Measurements from ENCODE around the gene BGLAP. TPM values are rescaled to one million over a fixed set of nuclear protein-coding genes. Genes with fewer than 3 reads are reported as not detected.

BGLAP gene
- total RNA-seq, 4 donors from 2014 or later = 0.29 to 4.2 (median 0.90) TPM; not detected in 1

GRCh38 chr1:156226782-156227181 lies 15.2 kb upstream of the BGLAP start:
- H3K27ac ChIP-seq = no peak overlapping the region
- no peak overlapping the region for H3K4me3 ChIP-seq
- H3K36me3 ChIP-seq = no peaks in the 10 kb centered on the region
- intact Hi-C loops (cut with DNase I; ENCODE audit: low total_unique reads) = loop anchor here (5.0 kb wide), 1 partner anchor 79 kb away; no protein-coding TSS in a partner anchor
- DNase-seq = no peak
- H3K9me3 ChIP-seq = no peaks in the 10 kb centered on the region
- no peaks in the 10 kb centered on the region for H3K4me1 ChIP-seq
- H3K27me3 ChIP-seq = no peaks in the 10 kb centered on the region
- TF ChIP-seq POLR2A (IDR thresholded peaks at IDR 0.05) = no peak
- TF ChIP-seq, protein P1, sequence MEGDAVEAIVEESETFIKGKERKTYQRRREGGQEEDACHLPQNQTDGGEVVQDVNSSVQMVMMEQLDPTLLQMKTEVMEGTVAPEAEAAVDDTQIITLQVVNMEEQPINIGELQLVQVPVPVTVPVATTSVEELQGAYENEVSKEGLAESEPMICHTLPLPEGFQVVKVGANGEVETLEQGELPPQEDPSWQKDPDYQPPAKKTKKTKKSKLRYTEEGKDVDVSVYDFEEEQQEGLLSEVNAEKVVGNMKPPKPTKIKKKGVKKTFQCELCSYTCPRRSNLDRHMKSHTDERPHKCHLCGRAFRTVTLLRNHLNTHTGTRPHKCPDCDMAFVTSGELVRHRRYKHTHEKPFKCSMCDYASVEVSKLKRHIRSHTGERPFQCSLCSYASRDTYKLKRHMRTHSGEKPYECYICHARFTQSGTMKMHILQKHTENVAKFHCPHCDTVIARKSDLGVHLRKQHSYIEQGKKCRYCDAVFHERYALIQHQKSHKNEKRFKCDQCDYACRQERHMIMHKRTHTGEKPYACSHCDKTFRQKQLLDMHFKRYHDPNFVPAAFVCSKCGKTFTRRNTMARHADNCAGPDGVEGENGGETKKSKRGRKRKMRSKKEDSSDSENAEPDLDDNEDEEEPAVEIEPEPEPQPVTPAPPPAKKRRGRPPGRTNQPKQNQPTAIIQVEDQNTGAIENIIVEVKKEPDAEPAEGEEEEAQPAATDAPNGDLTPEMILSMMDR (IDR thresholded peaks at IDR 0.05) = no peak

DNA sequence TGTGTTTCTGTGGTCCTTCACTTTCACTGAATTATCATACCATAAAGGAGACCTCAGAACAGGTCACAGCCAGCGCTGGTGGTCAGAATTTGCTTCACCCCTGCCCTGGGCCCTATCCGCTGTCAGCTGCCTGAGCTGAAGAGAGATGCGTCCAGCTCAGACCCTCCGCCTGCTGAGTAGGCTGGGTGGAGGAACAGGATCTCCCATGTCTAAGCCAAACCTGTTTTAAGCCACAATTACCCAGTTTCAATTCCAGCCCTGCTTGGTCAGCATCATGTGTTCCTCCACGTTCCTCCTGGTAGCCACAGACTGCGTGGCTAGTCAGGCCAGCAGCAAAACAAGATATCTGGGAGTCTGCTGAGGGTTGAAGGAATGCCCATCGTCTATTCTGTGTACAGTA lies 13.5 kb upstream of the BGLAP start:
- DNase-seq = no peak
- no peak overlapping the region for H3K4me3 ChIP-seq
- no peaks in the 10 kb centered on the region for H3K36me3 ChIP-seq
- TF ChIP-seq POLR2A (IDR thresholded peaks at IDR 0.05) = no peak
- TF ChIP-seq, protein P1 (IDR thresholded peaks at IDR 0.05) = no peak
- H3K9me3 ChIP-seq = no peaks in the 10 kb centered on the region
- intact Hi-C loops (cut with DNase I; ENCODE audit: low total_unique reads) = loop anchor here (5.0 kb wide), 1 partner anchor 81 kb away; no protein-coding TSS in a partner anchor
- no peak overlapping the region for H3K27ac ChIP-seq
- no peaks in the 10 kb centered on the region for H3K4me1 ChIP-seq
- no peaks in the 10 kb centered on the region for H3K27me3 ChIP-seq

GRCh38 chr1:156229809-156230472 lies 12.0 kb upstream of the BGLAP start:
- no peak for DNase-seq
- Histone ChIP-seq H3K27ac (no peak overlapping the region), H3K9me3 (no peaks in the 10 kb centered on the region), H3K27me3 (no peaks in the 10 kb centered on the region), H3K4me1 (no peaks in the 10 kb centered on the region), H3K36me3 (no peaks in the 10 kb centered on the region), H3K4me3 (no peak overlapping the region)
- TF ChIP-seq, protein P1 (IDR thresholded peaks at IDR 0.05) = no peak
- no peak for TF ChIP-seq POLR2A (IDR thresholded peaks at IDR 0.05)
- intact Hi-C loops (cut with DNase I; ENCODE audit: low total_unique reads) = loop anchor here (5.0 kb wide), 2 partner anchors 83 to 138 kb away; no protein-coding TSS in a partner anchor

- Histone ChIP-seq H3K27ac (no peak overlapping the region), H3K36me3 (no peaks in the 10 kb centered on the region), H3K9me3 (no peaks in the 10 kb centered on the region), H3K27me3 (no peaks in the 10 kb centered on the region), H3K4me1 (no peaks in the 10 kb centered on the region), H3K4me3 (no peak overlapping the region)
- TF ChIP-seq, protein P1 (IDR thresholded peaks at IDR 0.05) = no peak
- no peak for TF ChIP-seq POLR2A (IDR thresholded peaks at IDR 0.05)
- intact Hi-C loops (cut with DNase I; ENCODE audit: low total_unique reads) = loop anchor here (5.0 kb wide), 1 partner anchor 138 kb away; no protein-coding TSS in a partner anchor
- no peak for DNase-seq
Observed at GRCh38 chr1:156230473-156230837, 11.5 kb upstream of the BGLAP start.

- Histone ChIP-seq H3K27ac (no peak overlapping the region), H3K4me1 (no peaks in the 10 kb centered on the region), H3K27me3 (no peaks in the 10 kb centered on the region), H3K9me3 (no peaks in the 10 kb centered on the region), H3K4me3 (no peak overlapping the region), H3K36me3 (no peaks in the 10 kb centered on the region)
- no peak for DNase-seq
- intact Hi-C loops (cut with DNase I; ENCODE audit: low total_unique reads) = loop anchor here (5.0 kb wide), 1 partner anchor 140 kb away; no protein-coding TSS in a partner anchor
- TF ChIP-seq POLR2A (IDR thresholded peaks at IDR 0.05) = no peak
- TF ChIP-seq, protein P1 (IDR thresholded peaks at IDR 0.05) = no peak
Observed at GRCh38 chr1:156232201-156232894, 9.6 kb upstream of the BGLAP start.

Measured in uterus (tissue), 4 donors.